RWPE1 (cell line): ENCODE measurements around the gene TMOD4.

Experiments
- CTCF ChIA-PET: fragments of 350-600 bp; sonication (Branson Sonifier 250); formaldehyde crosslinking; extraction: SDS; loops from one replicate; lab custom pipeline; 2021; lab: Yijun Ruan, JAX
- POLR2A ChIA-PET: fragments of 400-600 bp; formaldehyde crosslinking; extraction: SDS; loops from one replicate; lab custom pipeline; 2020; ENCODE audit warnings: antibody characterized with exemption; ENCODE audit not compliant: low non-redundant PET; lab: Yijun Ruan, JAX
- DNase-seq: peaks from one replicate; pipeline ENCODE4 v3.0.0; 2012; ENCODE audit warnings: low spot score
- H3K27ac ChIP-seq: fragments of 450-650 bp; 2 replicates; pipeline ENCODE4 v1.5.1; 2017
- CTCF ChIP-seq: fragments of 450-650 bp; conservative IDR thresholded peaks from 2 replicates; pipeline ENCODE4 v1.5.1; 2017; ENCODE audit warnings: low read depth, mild to moderate bottlenecking

Gene TMOD4

DNA sequence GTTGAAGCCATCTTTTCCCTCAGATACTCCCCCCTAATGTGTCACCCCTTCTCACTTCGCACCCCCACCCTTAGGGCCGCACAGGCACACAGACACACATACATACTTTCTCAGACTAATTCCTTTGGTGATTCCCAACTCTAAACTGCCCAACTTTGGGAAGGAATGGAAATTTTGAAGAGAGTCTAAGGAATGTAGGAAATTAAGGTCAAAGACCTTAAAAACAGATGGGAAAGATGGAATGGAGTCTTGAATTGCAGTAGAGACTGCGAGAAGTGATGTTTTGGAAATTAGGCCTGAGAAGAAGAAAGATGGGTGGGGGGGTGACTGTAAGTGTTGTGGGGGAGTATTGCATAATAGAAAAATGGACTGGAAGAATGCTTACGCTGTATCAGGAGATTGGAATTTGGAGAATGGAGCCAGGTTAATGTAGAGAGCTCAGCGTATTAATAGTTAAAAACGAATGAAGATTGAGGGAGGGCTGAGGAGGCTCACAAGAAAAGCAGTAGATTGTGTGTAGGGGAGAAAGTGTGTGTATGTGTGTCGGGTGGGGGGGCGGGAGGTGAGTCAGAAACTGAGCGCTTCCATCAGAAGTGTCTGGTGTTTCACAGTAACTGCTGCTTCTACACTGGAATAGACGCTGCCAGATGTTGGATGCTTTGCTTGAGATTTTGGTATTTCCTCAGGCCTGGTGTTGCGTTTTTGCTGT lies 24.2 kb upstream of the TMOD4 start:
- ChIA-PET CTCF (no interaction called here), POLR2A (interaction anchor here (0.7 kb wide), 1 partner anchor 33 kb away, joined by 3 read pairs; no protein-coding TSS in a partner anchor)
- DNase-seq: peak; percentile 83
- H3K27ac ChIP-seq: peak overlapping the region; percentile 98
- no peak for TF ChIP-seq CTCF

- POLR2A ChIA-PET: interaction anchor here (0.6 kb wide), 1 partner anchor 62 kb away, joined by 5 read pairs; no protein-coding TSS in a partner anchor
- CTCF ChIA-PET: interaction anchor here (0.5 to 0.6 kb wide), 3 partner anchors 54 to 192 kb away, joined by 3 to 4 read pairs (median 3); partner anchors contain the start of gene MINDY1
- peak; percentile 99 for DNase-seq
- TF ChIP-seq CTCF: no peak
- peak within 1 kb of the TSS; percentile 98 for H3K27ac ChIP-seq
Measured at GRCh38 chr1:151198254-151199127, 22.7 kb upstream of the TMOD4 start, which contains the start of gene PIP5K1A. Gene PIP5K1A, plus strand, starts transcription at chr1:151198552. Its CDS starts 445 bp downstream, at chr1:151198997.

GRCh38 chr1:151197863-151198253 lies 22.1 kb upstream of the TMOD4 start:
- peak overlapping the region; percentile 98 for H3K27ac ChIP-seq
- ChIA-PET CTCF (no interaction called here), POLR2A (no interaction called here)
- no peak for TF ChIP-seq CTCF
- DNase-seq: no peak

DNA sequence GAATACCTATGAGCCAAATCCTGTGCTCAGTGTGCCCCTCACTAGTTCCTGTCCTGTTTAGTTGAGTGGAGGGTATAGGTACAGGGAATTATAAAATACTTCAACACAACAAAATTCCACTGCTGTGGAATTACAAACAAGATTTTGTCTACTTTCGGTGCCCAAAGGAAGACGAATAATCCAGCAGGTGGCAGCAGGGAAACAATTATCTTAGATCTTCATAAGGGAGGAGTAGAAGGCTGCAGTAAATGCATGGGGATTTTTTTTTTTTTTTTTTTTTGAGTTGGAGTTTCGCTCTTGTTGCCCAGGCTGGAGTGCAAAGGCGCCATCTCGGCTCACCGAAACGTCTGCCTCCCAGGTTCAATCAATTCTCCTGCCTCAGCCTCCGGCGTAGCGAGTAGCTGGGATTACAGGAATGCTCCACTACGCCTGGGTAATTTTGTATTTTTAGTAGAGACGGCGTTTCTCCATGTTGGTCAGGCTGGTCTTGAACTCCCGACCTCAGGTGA lies 20.6 kb upstream of the TMOD4 start:
- TF ChIP-seq CTCF: peak; percentile 73
- peak overlapping the region; percentile 98 for H3K27ac ChIP-seq
- ChIA-PET CTCF (interaction anchor here (0.8 kb wide), 1 partner anchor 31 kb away, joined by 6 read pairs; no protein-coding TSS in a partner anchor), POLR2A (no interaction called here)
- peak; percentile 59 for DNase-seq

DNA sequence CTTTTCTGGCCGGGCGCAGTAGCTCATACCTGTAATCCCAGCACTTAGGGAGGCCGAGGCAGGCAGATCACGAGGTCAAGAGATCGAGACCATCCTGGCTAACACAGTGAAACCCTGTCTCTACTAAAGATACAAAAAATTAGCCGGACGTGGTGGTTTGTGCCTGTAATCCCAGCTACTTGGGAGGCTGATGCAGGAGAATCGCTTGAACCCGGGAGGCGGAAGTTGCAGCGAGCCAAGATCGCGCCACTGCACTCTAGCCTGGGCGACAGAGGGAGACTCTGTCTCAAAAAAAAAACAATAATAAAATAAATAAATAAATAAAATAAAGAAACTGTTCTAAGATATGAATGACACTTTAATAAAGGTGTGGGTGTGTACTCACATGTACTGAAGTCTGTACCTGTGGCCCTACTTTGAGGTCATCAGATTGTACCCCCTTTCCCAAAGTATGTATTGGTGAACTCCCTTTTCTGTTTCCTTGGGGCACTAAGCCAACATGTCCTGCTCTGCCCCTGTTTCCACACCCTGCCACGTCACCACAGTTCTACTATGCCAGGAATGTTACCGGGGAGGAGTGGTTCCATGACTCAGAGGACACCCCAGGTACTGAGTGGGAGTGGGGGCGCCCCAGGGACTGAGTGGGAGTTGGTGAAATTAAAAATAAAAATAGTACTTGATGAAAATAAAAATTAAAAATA lies 19.3 kb upstream of the TMOD4 start:
- peak; percentile 97 for DNase-seq
- ChIA-PET CTCF (interaction anchor here (0.6 to 1.1 kb wide), 5 partner anchors 13 to 204 kb away, joined by 3 to 10 read pairs (median 3); partner anchors contain the start of gene PSMB4), POLR2A (interaction anchor here (0.6 kb wide), 1 partner anchor 191 kb away, joined by 3 read pairs; no protein-coding TSS in a partner anchor)
- H3K27ac ChIP-seq: peak overlapping the region; percentile 98

DNA sequence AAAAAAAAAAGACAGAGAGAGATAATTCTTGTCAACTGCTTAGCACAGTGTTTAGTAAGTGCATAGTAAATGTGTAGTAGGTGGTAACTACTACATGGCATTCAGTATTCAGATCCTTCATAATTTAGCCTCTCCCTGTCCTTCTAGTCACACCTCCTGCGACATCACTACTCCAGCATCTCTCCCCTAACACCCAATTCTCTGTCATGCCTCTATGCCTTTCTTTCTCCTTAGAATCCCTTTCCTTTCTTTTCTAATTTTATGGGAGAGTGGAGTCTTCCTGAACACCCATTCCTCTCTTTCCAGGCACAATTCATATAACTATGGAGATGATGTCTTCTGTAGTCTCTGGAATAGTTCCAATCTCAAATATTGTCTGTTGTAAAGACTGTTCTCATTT lies 18.1 kb upstream of the TMOD4 start:
- no peak for TF ChIP-seq CTCF
- POLR2A ChIA-PET: no interaction called here
- CTCF ChIA-PET: no interaction called here
- DNase-seq: no peak
- H3K27ac ChIP-seq: peak overlapping the region; percentile 98
